ENCODE measurements around the gene CCDC126. TPM values are rescaled to one million over a fixed set of nuclear protein-coding genes. Genes with fewer than 3 reads are reported as not detected.
A peak's percentile ranks its signal among the peaks of the same experiment; 100 is the strongest.

Gene CCDC126
- total and polyA plus RNA-seq, 2 of the 8 experiments (the other 6 are each of a cell fraction or from before 2014, with no cell fraction given) = 1.4 to 5.3 TPM

- TF ChIP-seq KDM5A (IDR thresholded peaks at IDR 0.05; ENCODE audit: low read length) = no peak
- TF ChIP-seq SUZ12 (IDR thresholded peaks at IDR 0.05; ENCODE audit: low read length) = no peak
- peak; percentile 63 for TF ChIP-seq TAF7 (optimal IDR thresholded peaks at IDR 0.05; ENCODE audit: borderline replicate concordance, low read depth, low read length)
- peak; percentile 68 to 90 for TF ChIP-seq POLR2A (IDR thresholded peaks at IDR 0.05; ENCODE audit: control extremely low read depth in 1 of 2, low read depth in 2 of 2, low read length in 2 of 2)
- no peak for TF ChIP-seq ASH2L (IDR thresholded peaks at IDR 0.05; ENCODE audit: low read length)
- no peak for TF ChIP-seq USF2 (IDR thresholded peaks at IDR 0.05; ENCODE audit: low read length)
- TF ChIP-seq EZH2 (IDR thresholded peaks at IDR 0.05; ENCODE audit: low read depth, low read length, severe bottlenecking) = no peak
- peak; percentile 67; the same call in 1 of the 2 replicates for TF ChIP-seq EGR1 (IDR thresholded peaks at IDR 0.05; ENCODE audit: borderline replicate concordance, low read depth, low read length)
- no peak for TF ChIP-seq CTBP2 (IDR thresholded peaks at IDR 0.05; ENCODE audit: borderline replicate concordance, insufficient read depth, insufficient read length, low read length)
Observed at GRCh38 chr7:23680414-23681405, 83.5 kb downstream of the CCDC126 start (continued).
